Right ventricle myocardium superior (tissue), 1 donor: ENCODE results near the gene PRKCZ. TPM values are rescaled to one million over a fixed set of nuclear protein-coding genes. Genes with fewer than 3 reads are reported as not detected.
A peak's percentile ranks its signal among the peaks of the same experiment; 100 is the strongest.

Source experiments
- ATAC-seq: fragments of 200-7000 bp; cut with Tn5 transposase; one replicate; pipeline ENCODE4 v1.9.1; 2020; ENCODE audit warnings: mild to moderate bottlenecking; ENCODE audit not compliant: poor library complexity
- DNase-seq: peaks from one replicate; pipeline ENCODE4 v3.0.0-alpha.2; 2020
- intact Hi-C: fragments of 100-400 bp; cut with DNase I; formaldehyde crosslinking; loops from one replicate; pipeline ENCODE4 v1.11.2; 2022
- total RNA-seq: library from RNA; stranded (reverse); fragmentation: NEBNext Ultra II Directional; extraction: Animal tissue kit (Norgen Biotek cat#: 25700); gene quantifications from one replicate; pipeline ENCODE4 v1.2.1, GENCODE V29; 2021
- donor health status: DM: no; HTN: yes; CAD: no; lungs with severe emphysema.

PRKCZ gene
- total RNA-seq, 1 donor from 2014 or later = 13.5 TPM

GRCh38 chr1:2041887-2042286, 8.3 kb upstream of the PRKCZ start:
- ATAC-seq (no peak), DNase-seq (no peak)
- intact Hi-C loops = loop anchor here (5.0 kb wide), 2 partner anchors 80 to 100 kb away; no protein-coding TSS in a partner anchor

- intact Hi-C loops = loop anchor here (5.0 kb wide), 2 partner anchors 81 to 101 kb away; no protein-coding TSS in a partner anchor
- ATAC-seq = no peak
- no peak for DNase-seq
Observed at GRCh38 chr1:2042830-2043773, 7.1 kb upstream of the PRKCZ start.

DNA sequence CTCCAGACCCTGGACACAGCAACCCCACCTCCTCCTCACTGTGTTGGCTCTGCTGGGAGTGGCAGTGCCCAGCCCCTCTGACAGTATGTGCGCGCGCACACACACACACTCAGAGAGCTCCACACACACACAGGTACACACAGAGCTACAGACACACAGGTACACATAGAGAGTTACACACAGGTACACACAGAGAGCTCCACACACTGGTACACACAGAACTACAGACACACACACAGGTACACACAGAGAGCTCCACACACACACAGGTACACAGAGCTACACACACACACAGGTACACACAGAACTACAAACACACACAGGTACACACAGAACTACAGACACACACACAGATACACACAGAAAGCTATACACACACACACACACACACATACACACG, 6.3 kb upstream of the PRKCZ start:
- intact Hi-C loops = loop anchor here (5.0 kb wide), 2 partner anchors 82 to 102 kb away; no protein-coding TSS in a partner anchor
- DNase-seq = no peak

DNA sequence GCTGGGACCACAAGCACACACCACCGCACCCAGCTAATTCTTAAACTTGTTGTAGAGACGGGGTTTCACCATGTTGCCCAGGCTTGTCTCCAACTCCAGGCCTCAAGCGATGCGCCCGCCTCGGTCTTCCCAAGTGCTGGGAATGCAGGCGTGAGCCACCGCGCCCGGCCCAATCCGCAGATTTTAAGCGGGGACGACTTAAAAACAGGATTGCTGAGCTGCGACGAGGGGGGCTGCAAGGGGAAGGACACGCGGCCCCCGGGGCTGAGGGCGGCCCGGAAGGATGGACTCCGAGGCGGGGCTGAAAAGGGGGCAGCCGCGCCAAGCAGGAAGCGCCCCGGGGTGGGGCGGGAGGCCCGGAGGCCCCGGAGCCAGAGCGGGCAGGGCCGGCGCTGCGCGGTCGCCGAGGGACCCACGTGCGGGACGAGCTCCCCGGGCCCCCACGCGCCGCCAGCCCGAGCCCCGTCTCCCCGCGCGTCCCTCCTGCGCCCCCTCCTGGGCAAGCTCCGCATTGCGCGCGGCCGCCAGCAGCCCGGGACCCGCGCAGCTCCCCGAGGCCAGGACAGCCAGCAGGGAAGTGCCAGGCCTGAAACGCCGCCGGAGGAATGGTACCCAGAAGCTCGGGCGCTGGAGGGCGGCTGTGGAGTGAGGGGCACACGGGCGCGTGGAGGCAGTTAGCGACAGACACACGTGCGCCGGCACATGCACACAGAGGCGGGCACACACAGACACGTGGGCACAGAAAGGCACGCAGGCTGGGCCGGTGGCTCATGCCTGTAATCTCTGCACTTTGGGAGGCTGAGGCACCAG, 5.5 kb upstream of the PRKCZ start:
- peak; percentile 89 for ATAC-seq
- intact Hi-C loops = loop anchor here (5.0 kb wide), 2 partner anchors 82 to 102 kb away; no protein-coding TSS in a partner anchor
- peak; percentile 84 for DNase-seq

More for the DNA sequence above, 6.3 kb upstream of the PRKCZ start:
- ATAC-seq = no peak

GRCh38 chr1:2045468-2046173, 4.6 kb upstream of the PRKCZ start:
- intact Hi-C loops = no loop called here
- DNase-seq = no peak
- no peak for ATAC-seq

DNA sequence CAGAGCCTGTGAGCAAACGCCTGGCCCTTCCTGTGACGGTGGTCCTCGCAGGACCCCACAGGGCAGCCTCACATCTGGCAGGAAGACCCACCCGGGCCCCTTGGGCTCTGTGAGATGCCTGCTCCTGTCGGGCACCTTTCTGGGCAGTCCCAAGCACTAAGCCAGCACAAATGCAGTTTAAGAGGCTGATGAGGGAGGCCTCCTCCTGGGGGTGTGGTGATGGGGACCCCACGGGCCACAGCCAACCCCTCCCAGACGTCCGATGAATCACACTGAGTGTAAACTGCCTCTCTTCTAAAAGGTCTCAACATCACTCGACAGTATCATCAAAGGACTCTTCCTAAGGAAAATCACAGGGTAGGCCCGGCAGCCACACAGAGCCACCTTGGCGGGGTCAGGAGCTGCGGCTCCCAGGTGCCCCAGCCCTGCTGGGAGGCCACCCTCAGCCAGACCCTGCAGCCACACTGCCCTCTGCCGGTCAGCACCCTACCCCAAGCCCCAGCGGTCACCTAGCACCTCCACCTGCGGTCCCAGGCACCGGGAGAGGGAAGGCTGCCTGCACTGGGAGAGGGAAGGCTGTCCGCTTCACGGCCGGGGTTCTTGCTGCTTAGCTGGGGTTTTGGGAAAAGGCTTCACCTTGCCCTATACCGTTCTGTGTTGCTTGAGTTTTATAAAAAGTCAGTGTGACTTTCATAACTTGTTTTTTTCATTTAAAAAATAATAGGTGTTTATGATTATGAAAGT, 3.9 kb upstream of the PRKCZ start:
- DNase-seq (peak; percentile 74), ATAC-seq (peak; percentile 32)
- intact Hi-C loops = no loop called here

- no peak for ATAC-seq
- DNase-seq = no peak
- intact Hi-C loops = no loop called here
Observed at GRCh38 chr1:2046953-2047748, 3.1 kb upstream of the PRKCZ start.

GRCh38 chr1:2047749-2048729, 2.2 kb upstream of the PRKCZ start:
- intact Hi-C loops = no loop called here
- ATAC-seq = no peak
- DNase-seq = no peak

GRCh38 chr1:2049225-2049717, 940 bp upstream of the PRKCZ start:
- intact Hi-C loops = no loop called here
- DNase-seq = no peak
- ATAC-seq = no peak

- ATAC-seq (no peak), DNase-seq (no peak)
- intact Hi-C loops = no loop called here
Observed at GRCh38 chr1:2050461-2050792, 216 bp downstream of the PRKCZ start.

GRCh38 chr1:2050793-2051682, 827 bp downstream of the PRKCZ start:
- intact Hi-C loops = no loop called here
- no peak for ATAC-seq
- no peak for DNase-seq

GRCh38 chr1:2052054-2052679, 2.0 kb downstream of the PRKCZ start:
- DNase-seq (no peak), ATAC-seq (no peak)
- intact Hi-C loops = no loop called here

- ATAC-seq = no peak
- intact Hi-C loops = no loop called here
Observed at GRCh38 chr1:2052756-2053155, 2.5 kb downstream of the PRKCZ start.

DNA sequence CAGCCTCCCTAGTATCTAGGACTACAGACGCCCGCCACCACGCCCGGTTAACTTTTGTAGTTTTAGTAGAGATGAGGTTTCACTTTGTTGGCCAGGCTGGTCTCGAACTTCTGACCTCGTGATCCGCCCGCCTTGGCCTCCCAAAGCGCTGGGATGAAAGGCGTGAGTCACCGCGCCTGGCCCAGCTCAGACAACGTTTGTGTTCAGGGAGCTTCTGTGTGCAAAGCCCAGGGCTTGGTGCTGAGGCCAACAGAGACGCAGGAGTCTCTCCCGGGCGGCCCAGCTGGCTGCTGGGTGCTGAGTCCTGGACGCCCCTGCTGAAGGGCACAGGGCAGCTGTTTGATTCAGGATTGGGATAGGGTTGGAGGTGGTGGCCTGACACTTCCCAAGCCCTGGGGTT, 3.0 kb downstream of the PRKCZ start:
- ATAC-seq (no peak), DNase-seq (no peak)
- intact Hi-C loops = no loop called here

More at GRCh38 chr1:2052756-2053155, 2.5 kb downstream of the PRKCZ start:
- DNase-seq = no peak
